Measurements from ENCODE around the gene KRT36. TPM values are rescaled to one million over a fixed set of nuclear protein-coding genes. Genes with fewer than 3 reads are reported as not detected.

Gene KRT36
- total RNA-seq, 2 experiments from 2014 or later: not detected

DNA sequence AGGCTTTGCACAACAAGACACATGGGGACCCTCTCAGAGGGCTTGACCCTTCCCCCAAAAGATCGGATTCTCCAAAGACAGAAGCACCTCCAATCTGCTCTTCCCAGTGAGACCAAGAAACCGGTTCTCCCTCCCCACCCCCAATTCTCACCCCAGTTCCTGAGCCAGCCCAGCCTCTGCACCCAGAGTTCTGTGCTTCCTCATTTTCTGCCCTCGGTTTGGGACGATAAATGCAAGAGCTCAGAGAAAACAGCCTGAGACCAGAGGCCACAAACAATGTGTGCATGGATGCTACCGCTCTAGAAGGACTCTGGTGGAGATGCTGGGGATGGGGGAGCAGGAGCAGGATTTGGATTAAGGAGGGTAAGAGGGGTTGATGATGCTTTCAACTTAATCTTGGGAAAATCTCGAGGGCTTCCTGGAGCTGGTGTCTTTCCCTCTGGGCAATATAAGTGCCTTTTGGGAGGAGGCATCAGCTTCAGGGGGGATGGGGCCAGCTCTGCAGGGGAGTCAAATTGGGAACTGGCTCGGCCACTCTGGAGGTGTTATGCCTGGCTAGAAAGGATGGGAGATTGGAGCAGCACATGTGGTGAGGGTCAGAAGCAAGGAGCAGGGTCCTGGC lies 22.9 kb upstream of the KRT36 start:
- H3K27ac Mint-ChIP-seq: no peak overlapping the region
- H3K4me3 Mint-ChIP-seq: no peak overlapping the region
- H3K4me1 Mint-ChIP-seq (ENCODE audit: low read depth): no peaks in the 10 kb centered on the region
- ATAC-seq (no peak), DNase-seq (no peak)
- intact Hi-C loops (cut with micrococcal nuclease): no loop called here
- H3K9me3 Mint-ChIP-seq: no peaks in the 10 kb centered on the region
- ChIA-PET CTCF (interaction anchor here (0.8 to 1.2 kb wide), 3 partner anchors 36 to 137 kb away, joined by 3 read pairs; no protein-coding TSS in a partner anchor), POLR2A (no interaction called here)
- TF ChIP-seq, protein P1, sequence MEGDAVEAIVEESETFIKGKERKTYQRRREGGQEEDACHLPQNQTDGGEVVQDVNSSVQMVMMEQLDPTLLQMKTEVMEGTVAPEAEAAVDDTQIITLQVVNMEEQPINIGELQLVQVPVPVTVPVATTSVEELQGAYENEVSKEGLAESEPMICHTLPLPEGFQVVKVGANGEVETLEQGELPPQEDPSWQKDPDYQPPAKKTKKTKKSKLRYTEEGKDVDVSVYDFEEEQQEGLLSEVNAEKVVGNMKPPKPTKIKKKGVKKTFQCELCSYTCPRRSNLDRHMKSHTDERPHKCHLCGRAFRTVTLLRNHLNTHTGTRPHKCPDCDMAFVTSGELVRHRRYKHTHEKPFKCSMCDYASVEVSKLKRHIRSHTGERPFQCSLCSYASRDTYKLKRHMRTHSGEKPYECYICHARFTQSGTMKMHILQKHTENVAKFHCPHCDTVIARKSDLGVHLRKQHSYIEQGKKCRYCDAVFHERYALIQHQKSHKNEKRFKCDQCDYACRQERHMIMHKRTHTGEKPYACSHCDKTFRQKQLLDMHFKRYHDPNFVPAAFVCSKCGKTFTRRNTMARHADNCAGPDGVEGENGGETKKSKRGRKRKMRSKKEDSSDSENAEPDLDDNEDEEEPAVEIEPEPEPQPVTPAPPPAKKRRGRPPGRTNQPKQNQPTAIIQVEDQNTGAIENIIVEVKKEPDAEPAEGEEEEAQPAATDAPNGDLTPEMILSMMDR (IDR thresholded peaks at IDR 0.05): no peak
- no peaks in the 10 kb centered on the region for H3K36me3 Mint-ChIP-seq (ENCODE audit: low read depth)
- no peaks in the 10 kb centered on the region for H3K27me3 Mint-ChIP-seq

DNA sequence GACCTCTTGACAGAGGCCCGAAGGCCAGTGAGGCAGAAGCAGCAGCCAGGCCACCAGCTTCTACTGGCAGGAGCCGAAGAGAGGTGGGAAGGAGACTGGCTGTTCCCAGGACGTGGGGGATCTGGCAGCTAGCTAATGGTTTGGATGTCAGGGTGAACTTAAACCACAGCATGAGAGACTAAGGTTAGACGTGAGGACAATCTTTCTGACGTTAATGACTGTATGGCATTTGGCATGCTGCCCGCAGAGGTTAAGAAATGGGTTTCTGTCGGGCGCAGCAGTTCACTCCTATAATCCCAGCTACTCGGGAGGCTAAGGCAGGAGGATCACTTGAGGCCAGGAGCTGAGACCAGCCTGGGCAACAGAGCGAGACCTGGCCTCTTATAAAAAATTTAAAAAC lies 22.0 kb upstream of the KRT36 start:
- TF ChIP-seq, protein P1 (IDR thresholded peaks at IDR 0.05): no peak
- Mint-ChIP-seq H3K36me3 (ENCODE audit: low read depth) (no peaks in the 10 kb centered on the region), H3K27me3 (no peaks in the 10 kb centered on the region), H3K27ac (no peak overlapping the region), H3K9me3 (no peaks in the 10 kb centered on the region), H3K4me1 (ENCODE audit: low read depth) (no peaks in the 10 kb centered on the region), H3K4me3 (no peak overlapping the region)
- intact Hi-C loops (cut with micrococcal nuclease): no loop called here
- DNase-seq: no peak
- POLR2A ChIA-PET: no interaction called here
- CTCF ChIA-PET: interaction anchor here (0.8 kb wide), 1 partner anchor 138 kb away, joined by 3 read pairs; no protein-coding TSS in a partner anchor
- ATAC-seq: no peak

DNA sequence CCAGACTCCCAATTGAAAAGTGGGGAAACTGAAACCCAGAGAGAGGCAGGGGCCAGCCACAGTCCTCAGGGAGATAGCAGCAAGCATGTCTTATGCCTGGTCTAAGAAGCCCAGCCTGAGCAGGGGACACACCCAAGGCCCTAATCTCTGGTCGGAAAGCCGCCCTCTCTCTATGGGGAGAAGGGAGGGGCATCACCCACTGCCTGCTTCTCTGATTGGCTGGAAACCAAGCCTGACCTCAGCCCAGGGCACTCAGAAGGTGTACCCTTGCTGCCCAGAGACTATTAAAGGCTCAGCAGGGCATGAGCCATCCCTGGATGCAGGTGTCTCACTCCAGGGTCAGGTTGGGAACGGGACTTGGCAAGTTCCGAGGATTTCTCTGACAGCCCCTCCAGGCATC lies 21.4 kb upstream of the KRT36 start:
- DNase-seq (no peak), ATAC-seq (no peak)
- no peak overlapping the region for H3K4me3 Mint-ChIP-seq
- TF ChIP-seq, protein P1 (IDR thresholded peaks at IDR 0.05): no peak
- ChIA-PET POLR2A (no interaction called here), CTCF (no interaction called here)
- H3K9me3 Mint-ChIP-seq: no peaks in the 10 kb centered on the region
- intact Hi-C loops (cut with micrococcal nuclease): no loop called here
- no peak overlapping the region for H3K27ac Mint-ChIP-seq
- H3K4me1 Mint-ChIP-seq (ENCODE audit: low read depth): no peaks in the 10 kb centered on the region
- H3K27me3 Mint-ChIP-seq: no peaks in the 10 kb centered on the region
- no peaks in the 10 kb centered on the region for H3K36me3 Mint-ChIP-seq (ENCODE audit: low read depth)

DNA sequence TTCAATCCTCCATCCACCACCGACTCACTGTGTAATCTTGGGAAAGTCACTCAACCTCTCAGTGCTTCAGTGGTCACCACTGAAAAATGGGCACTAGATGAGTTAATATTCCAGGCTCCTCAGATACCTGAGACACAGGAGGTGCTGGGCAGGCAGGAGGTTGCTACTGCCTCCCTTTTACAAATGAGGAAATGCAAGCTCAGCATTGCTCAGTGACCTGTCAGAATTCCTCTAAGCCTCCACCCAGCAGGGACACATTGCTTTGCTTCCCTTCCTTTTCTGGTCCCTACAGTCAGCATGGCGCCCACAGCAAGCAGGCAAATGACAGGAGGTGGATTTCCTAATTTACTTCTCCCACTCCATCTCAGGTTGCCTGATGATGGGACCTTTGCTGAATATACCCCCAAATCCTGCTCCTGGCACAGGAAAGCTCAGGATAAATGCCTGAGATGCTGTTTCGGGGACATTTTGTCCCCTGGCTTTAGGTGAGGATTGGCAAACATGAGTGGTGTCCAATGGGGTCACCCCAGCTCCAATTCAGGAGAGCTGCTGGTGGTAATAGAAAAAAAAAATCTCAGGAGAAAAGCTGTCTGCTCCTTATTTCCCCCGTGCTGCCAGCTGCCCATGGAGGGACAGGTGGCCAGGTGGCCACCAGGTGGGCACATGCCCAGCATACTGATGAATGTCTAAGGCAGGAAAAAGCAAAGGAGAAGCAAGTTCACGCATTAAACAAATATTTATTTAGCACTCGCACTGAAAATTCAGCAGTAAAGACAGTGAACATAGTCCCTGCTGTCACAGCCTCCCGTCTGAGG lies 20.7 kb upstream of the KRT36 start:
- ChIA-PET CTCF (interaction anchor here (2.6 kb wide), 1 partner anchor 152 kb away, joined by 9 read pairs; no protein-coding TSS in a partner anchor), POLR2A (interaction anchor here (0.9 kb wide), 1 partner anchor 9 kb away, joined by 3 read pairs; no protein-coding TSS in a partner anchor)
- Mint-ChIP-seq H3K4me1 (ENCODE audit: low read depth) (no peaks in the 10 kb centered on the region), H3K4me3 (no peak overlapping the region), H3K27ac (no peak overlapping the region), H3K27me3 (no peaks in the 10 kb centered on the region), H3K36me3 (ENCODE audit: low read depth) (no peaks in the 10 kb centered on the region), H3K9me3 (no peaks in the 10 kb centered on the region)
- ATAC-seq: no peak
- intact Hi-C loops (cut with micrococcal nuclease): no loop called here
- no peak for DNase-seq
- TF ChIP-seq, protein P1 (IDR thresholded peaks at IDR 0.05): no peak

DNA sequence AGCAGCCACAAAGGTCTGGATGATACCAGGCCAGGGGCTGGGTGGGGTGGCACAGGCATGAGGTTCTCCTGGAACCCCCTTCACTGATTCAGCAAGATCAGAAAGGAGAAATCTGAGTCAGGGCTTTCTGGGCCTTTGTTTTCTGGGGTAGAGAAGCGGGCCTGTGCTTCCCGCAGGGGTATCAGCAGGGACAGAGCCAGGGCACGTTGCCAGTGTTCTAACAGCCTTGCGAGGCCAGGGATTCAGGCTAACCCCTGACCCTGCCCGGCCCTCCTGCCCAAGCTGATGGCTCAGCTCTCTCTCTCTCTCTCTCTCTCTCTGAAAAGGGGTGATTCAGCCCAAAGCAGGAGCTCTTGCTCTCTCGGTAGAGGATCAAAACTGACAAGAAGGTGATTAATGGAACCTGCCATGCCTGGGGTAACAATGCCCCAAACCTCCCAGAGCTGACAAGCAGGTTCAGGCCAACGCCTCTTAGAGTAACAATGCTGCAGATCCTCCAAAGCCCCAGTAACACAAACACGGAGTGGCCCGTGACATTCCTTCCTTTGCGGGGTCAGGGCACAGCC lies 17.7 kb upstream of the KRT36 start:
- intact Hi-C loops (cut with micrococcal nuclease): no loop called here
- Mint-ChIP-seq H3K9me3 (no peaks in the 10 kb centered on the region), H3K4me3 (no peak overlapping the region), H3K27me3 (no peaks in the 10 kb centered on the region), H3K27ac (no peak overlapping the region), H3K36me3 (ENCODE audit: low read depth) (no peaks in the 10 kb centered on the region), H3K4me1 (ENCODE audit: low read depth) (no peaks in the 10 kb centered on the region)
- DNase-seq (no peak), ATAC-seq (no peak)
- TF ChIP-seq, protein P1 (IDR thresholded peaks at IDR 0.05): no peak
- ChIA-PET POLR2A (no interaction called here), CTCF (interaction anchor here (1.0 to 1.1 kb wide), 2 partner anchors 141 to 156 kb away, joined by 3 to 4 read pairs; no protein-coding TSS in a partner anchor)
